ENCODE results near the gene PLAAT2.

DNA sequence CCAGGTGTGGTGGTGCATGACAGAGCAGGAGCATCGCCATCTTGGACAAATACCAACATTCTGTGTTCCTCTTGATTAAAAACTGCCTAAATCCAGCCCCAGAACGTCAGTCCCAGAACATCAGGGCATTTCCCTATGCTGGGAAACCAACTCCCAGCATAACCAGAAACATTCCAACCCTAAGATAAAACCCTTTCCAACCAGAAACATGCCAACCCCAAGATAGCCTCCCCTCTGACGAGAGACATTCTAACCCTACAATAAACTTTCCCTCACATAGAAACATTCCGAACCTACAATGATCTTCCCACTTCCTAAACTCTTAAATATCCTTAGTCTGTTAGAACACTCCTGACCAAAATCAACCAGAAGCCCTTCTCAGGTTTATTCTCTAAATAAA is 15.0 kb downstream of the PLAAT2 start:
- TF ChIP-seq, protein P1, sequence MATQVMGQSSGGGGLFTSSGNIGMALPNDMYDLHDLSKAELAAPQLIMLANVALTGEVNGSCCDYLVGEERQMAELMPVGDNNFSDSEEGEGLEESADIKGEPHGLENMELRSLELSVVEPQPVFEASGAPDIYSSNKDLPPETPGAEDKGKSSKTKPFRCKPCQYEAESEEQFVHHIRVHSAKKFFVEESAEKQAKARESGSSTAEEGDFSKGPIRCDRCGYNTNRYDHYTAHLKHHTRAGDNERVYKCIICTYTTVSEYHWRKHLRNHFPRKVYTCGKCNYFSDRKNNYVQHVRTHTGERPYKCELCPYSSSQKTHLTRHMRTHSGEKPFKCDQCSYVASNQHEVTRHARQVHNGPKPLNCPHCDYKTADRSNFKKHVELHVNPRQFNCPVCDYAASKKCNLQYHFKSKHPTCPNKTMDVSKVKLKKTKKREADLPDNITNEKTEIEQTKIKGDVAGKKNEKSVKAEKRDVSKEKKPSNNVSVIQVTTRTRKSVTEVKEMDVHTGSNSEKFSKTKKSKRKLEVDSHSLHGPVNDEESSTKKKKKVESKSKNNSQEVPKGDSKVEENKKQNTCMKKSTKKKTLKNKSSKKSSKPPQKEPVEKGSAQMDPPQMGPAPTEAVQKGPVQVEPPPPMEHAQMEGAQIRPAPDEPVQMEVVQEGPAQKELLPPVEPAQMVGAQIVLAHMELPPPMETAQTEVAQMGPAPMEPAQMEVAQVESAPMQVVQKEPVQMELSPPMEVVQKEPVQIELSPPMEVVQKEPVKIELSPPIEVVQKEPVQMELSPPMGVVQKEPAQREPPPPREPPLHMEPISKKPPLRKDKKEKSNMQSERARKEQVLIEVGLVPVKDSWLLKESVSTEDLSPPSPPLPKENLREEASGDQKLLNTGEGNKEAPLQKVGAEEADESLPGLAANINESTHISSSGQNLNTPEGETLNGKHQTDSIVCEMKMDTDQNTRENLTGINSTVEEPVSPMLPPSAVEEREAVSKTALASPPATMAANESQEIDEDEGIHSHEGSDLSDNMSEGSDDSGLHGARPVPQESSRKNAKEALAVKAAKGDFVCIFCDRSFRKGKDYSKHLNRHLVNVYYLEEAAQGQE (IDR thresholded peaks at IDR 0.05; ENCODE audit: insufficient read depth in 1 of 2, low read depth in 2 of 2, low read length in 2 of 2) = no peak
- no peak for TF ChIP-seq POLR2AphosphoS5 (IDR thresholded peaks at IDR 0.05; ENCODE audit: low read depth, low read length)
- no peak for TF ChIP-seq TAF1 (IDR thresholded peaks at IDR 0.05; ENCODE audit: borderline replicate concordance, insufficient read depth, low read length)
- TF ChIP-seq SIN3A (IDR thresholded peaks at IDR 0.05; ENCODE audit: borderline replicate concordance, insufficient read depth, low read length) = no peak

Data from PFSK-1 (cell line).